Hematopoietic multipotent progenitor cell treated with erythropoietin and hydrocortisone succinate and interleukin-3 and kit ligand, for 8 days (in vitro differentiated cells): ENCODE measurements around the gene PSMB5.

Experiments
- DNase-seq: peaks from one replicate; pipeline ENCODE4 v3.0.0-alpha.2; 2015

The PSMB5 gene

DNA sequence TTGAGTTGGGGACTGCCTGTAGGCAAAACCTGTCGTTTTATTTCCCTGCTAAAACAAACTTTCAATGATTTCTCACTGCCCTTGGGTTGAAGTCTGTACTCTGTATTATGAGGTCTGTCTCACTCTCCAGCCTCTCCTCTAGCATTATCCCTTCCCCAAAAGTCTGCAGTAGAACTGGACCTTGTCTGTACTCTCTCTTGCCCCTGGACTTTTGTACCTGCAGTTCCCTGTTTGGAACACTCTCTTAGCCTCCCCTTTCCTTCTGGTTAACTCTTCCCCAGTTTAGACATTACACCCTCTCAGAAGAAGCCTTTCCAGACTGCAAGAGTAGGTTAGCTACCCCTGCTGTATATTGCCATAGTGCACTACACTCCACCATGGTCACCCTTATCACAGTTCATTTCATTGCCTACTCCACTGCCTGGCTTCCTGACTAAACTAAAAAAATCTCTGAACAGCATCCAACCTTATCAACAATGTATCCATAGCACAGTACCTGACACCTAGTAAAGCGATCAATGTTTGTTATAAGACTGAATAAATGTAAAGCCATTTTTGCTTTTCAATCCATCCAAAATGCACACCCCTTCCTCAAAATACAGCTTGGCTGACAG, 48.7 kb downstream of the PSMB5 start:
- no peak for DNase-seq

DNA sequence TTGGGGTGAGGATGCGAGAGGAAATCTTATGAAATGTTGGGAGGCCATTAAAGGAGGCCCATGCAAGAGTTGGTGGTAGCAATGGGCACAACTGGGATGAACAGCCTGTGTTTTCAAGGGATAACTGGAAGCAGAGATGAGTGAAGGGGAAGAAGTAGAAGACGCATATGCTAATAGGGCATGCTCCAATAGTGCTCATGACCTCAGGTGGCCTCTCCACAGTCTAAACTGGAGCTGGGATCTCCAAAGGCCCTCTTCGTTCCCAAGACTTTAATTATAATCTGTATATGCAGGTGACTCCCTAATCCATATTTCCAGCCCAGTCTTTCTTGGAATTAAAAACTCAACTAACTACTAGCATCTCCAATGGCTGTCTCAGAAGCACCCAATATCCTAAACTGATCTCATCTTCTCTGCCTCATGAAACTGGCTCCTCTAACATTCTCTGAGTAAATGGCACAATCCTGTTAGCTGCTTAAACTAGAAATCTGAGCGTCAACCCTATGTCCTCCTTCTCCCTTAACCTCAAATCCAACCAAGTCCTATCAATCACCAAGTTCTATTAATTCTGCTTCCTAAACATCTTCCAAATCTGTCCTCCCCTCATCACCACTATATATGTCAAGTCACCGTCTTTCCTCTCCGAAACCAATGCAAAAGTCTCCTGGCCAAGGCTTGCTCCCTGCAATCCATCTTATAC, 49.6 kb downstream of the PSMB5 start:
- DNase-seq, result no peak

GRCh38 chr14:22982477-22983245, 52.0 kb downstream of the PSMB5 start, which contains the start of gene AJUBA:
AJUBA (minus strand) TSS chr14:22982551; CDS start chr14:22982266, 285 bp downstream.
- peak; percentile 86 for DNase-seq

GRCh38 chr14:22981876-22982476, 52.7 kb downstream of the PSMB5 start:
- DNase-seq, result no peak

GRCh38 chr14:22981090-22981875, 53.4 kb downstream of the PSMB5 start:
- DNase-seq, result no peak

DNA sequence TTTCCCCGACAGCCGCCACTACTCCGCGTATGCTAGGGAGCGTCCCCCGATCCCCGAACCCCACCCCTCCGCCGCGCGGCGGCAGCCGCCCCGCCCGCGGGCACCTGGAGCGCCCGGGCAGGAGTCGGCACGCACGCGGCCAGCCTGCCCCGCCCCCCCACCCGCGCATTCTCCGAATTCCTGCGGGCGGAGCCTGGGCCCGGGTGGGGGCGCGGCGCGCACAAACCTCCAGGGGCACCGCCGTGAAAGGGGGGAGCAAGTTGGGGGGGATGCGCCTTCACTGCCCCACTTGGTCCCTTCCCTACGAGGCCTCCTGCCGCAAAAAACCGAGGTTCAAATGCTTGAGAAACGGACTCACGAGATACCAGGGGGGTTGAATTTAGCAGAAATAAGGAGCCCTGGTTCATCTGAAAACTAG, 54.0 kb downstream of the PSMB5 start:
- no peak for DNase-seq

GRCh38 chr14:22979748-22980392, 54.8 kb downstream of the PSMB5 start:
- no peak for DNase-seq

DNA sequence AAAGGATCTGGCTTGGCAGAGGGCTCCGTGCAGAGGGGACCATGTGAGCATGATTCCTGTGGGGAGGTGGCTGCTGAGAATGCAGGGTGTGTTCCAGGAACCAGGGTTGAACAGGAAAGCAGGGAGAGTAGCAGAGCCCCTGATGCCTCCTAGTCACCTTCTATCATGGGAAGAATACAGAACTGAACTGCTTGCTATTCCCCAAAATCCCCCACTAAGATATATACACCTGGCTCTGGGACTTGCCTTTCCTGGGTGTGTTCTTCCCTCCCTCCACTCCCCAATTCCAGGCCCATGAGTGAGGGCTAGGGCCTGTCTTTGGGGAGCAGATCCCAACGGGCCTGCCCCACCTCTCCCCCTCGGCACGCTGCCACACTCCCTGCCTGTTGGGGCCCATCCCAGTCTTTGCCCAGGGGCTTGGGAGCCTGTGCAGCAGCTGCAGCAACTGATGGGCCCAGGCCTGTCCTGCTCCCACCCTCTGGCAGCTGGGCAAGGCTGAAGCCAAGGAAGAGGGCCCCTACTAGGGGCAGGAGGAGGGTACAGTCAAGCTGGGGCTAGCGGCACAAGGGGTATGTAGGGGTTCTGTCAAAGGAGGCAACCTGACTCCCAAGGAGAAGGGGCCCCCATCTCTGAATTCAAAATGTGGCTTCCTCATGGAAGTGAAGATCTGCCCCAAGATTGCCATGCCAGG, 55.6 kb downstream of the PSMB5 start:
- DNase-seq, result no peak

DNA sequence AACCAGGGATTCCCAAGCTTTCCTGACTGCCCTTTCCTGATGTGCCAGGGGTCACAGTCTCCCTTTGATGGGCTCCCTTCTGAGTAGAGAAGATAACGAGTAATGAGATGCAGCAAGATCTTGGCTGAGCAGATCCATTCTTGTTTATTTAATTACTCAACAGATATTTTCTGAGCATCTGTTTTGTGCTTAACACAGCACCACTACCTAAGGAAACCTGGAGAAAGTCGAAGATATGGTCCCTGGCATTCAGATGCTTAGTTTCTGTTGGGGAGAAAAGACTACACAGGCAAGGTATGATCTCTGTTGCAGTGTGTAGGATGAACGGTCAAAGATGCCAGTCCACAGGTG, 56.2 kb downstream of the PSMB5 start:
- DNase-seq, result no peak

DNA sequence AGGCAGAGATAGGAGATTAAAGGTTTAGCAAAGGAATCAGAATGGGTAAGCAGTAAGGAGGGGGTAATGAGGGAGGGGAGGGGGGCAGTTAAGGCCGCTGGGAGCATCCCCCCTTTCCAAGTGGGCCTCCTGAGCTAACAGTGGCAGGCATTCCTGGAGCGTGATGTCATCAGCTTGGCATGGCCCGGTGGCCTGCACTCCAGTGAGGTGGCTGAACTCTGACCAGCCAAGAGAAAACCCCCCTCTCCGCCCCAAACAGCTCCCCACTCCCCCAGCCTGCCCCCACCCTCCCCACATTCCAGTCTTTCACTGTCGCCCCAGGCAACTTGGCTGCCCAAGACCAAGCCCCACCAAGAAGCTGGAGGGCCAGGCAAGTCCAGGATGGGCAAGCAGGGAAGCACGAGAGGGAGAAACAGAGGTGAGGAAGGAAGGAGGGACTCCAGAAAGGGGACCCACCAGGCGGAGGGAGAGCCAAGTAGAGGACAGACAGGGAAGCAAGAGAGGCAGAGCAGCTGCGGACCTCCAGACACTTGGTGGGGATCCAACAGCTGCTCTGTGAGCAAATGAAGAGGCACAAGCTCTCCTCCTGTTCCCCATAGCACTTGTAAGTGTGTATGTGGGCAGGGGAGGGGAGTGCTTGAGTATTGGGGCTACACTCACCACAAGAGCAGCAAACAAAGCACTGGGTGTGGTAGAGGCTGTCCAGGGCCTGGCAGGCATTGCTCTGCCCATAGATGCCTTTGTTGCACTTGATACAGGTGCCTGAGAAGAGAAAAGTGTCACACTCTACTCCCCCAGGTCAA, 56.8 kb downstream of the PSMB5 start:
- no peak for DNase-seq

GRCh38 chr14:22977434-22977683, 57.3 kb downstream of the PSMB5 start:
- DNase-seq, result no peak

GRCh38 chr14:22976620-22977433, 57.9 kb downstream of the PSMB5 start:
- no peak for DNase-seq
